ENCODE measurements around the gene C16orf89.

DNA sequence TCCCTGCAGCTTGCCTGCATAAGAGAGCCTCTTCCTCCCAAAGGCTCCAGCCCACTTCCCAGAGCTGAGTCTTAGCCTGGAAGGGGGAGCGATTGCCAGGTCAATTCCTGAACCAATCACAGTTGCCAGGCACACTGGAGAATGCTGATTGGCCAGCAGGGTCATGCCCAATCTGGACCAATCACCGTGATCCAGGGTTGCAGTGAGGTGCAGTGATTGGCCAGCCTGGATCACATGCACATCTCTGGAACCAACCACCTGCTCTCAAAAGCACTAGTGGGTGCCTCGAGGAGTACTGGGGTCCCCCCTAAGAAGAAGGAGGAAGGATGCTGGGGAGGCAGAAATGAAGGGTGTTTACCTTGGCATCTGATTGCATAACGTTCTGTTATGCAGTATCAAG, 50.4 kb downstream of the C16orf89 start:
- TF ChIP-seq CTCF (IDR thresholded peaks at IDR 0.05; ENCODE audit: insufficient read depth, low read depth, low read length) (no peak), EZH2 (IDR thresholded peaks at IDR 0.05; ENCODE audit: insufficient read depth, low read length) (no peak)
